AG04450 (cell line): ENCODE measurements around the gene MIEN1. TPM values are rescaled to one million over a fixed set of nuclear protein-coding genes. Genes with fewer than 3 reads are reported as not detected.
A peak's percentile ranks its signal among the peaks of the same experiment; 100 is the strongest.

Experiments
- CTCF ChIA-PET: fragments of 300-600, 350-600 bp; formaldehyde crosslinking; extraction: SDS; loops from one replicate; lab custom pipeline; 2022; ENCODE audit warnings: antibody characterized with exemption, inconsistent platforms; lab: Charles Lee
- POLR2A ChIA-PET: fragments of 350-600 bp; formaldehyde crosslinking; extraction: SDS; loops from one replicate; lab custom pipeline; 2021; ENCODE audit warnings: antibody characterized with exemption, inconsistent platforms; lab: Yijun Ruan, JAX
- DNase-seq: peaks from one replicate; pipeline ENCODE4 v3.0.0-alpha.2; 2011; ENCODE audit warnings: low read depth, low spot score
- H3K27ac ChIP-seq: one replicate; pipeline ENCODE4 v1.5.1; 2012; ENCODE audit warnings: low read depth, low read length, control low read depth
- H3K27me3 ChIP-seq: one replicate; pipeline ENCODE4 v1.6.0; 2012; ENCODE audit warnings: low read length; ENCODE audit not compliant: control insufficient read depth, insufficient read depth
- H3K4me3 ChIP-seq: 2 replicates; pipeline ENCODE4 v1.5.1; 2011; ENCODE audit warnings: mild to moderate bottlenecking, low read depth, low read length, control low read depth
- H3K9me3 ChIP-seq: 2 replicates; pipeline ENCODE4 v1.5.1; 2012; ENCODE audit warnings: low read length; ENCODE audit not compliant: control insufficient read depth, insufficient read depth
- CTCF ChIP-seq: IDR thresholded peaks from 2 replicates; pipeline ENCODE4 v1.5.1; 2011; ENCODE audit warnings: low read depth, low read length, control low read depth, inconsistent platforms
- polyA plus RNA-seq: library from polyadenylated mRNA; depleted of rRNA; stranded (reverse); fragments of >200 nt; gene quantifications from 2 replicates; pipeline ENCODE4 v1.2.3, GENCODE V29; 2011

MIEN1 gene
- polyA plus RNA-seq, 1 experiment, result 31.9 TPM

GRCh38 chr17:39687546-39688474, 42.5 kb downstream of the MIEN1 start, which contains the start of gene PGAP3:
Gene PGAP3 (minus strand): TSS chr17:39688057. CDS start chr17:39688014, 43 bp downstream.
- H3K27me3 ChIP-seq, result no peaks in the 10 kb centered on the region
- no peaks in the 10 kb centered on the region for H3K9me3 ChIP-seq
- no peak for TF ChIP-seq CTCF
- ChIA-PET CTCF (interaction anchor here (0.7 to 2.1 kb wide), 6 partner anchors 9 to 66 kb away, joined by 3 to 8 read pairs (median 4); no protein-coding TSS in a partner anchor), POLR2A (interaction anchor here (0.5 to 1.3 kb wide), 3 partner anchors 12 to 155 kb away, joined by 3 to 18 read pairs (median 4); partner anchors contain the start of genes ERBB2 and MIEN1)
- H3K27ac ChIP-seq, result peak within 1 kb of the TSS; percentile 85
- H3K4me3 ChIP-seq, result peak within 1 kb of the TSS; percentile 83
- DNase-seq, result peak; percentile 66

- Histone ChIP-seq H3K9me3 (no peaks in the 10 kb centered on the region), H3K4me3 (peak overlapping the region; percentile 83), H3K27ac (peak overlapping the region; percentile 85), H3K27me3 (no peaks in the 10 kb centered on the region)
- TF ChIP-seq CTCF, result no peak
- CTCF ChIA-PET, result interaction anchor here (0.7 to 2.1 kb wide), 2 partner anchors 8 to 66 kb away, joined by 3 to 8 read pairs; no protein-coding TSS in a partner anchor
- no peak for DNase-seq
- POLR2A ChIA-PET, result interaction anchor here (0.9 kb wide), 1 partner anchor 43 kb away, joined by 4 read pairs; the partner anchor contains the start of gene MIEN1
Measured at GRCh38 chr17:39687101-39687545, 43.2 kb downstream of the MIEN1 start.

DNA sequence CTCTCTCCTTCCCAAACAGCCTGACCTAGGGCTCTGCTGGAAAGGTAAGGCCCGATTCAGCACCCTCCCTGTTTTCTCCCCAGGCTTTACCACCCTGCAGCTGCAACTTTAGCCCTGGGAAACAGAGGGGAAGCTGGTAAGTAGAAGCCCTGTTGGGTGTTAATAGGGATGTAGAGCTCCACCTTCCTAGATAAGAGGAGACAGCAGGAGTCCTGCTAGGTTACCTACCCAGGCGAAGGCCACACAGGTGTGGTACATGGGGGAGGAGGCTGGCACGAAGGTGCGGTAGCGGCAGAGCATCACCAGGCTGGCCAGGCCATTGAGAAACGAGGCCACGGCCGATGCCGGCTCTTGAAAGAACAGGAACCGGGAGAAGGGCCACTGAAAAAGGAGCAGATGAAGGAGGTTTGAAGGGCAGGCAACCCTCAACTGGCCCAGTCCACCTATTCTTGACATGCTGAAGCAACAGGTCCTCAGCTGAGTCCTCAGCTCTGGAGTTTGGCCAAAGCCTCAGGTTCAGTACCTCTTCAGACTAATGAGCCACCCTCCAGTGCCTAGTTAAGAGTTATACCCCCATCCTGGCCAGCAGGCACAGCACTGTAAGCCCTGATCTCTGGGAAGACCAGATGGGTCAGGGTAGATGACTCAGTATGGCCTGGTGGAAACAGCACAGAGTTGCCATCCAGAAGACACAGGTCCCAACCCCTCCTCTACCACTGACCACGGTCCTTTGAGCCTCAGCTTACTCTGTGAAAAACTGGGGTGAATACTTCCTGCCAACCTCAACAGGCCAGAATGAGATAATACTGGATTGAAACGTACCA, 45.8 kb downstream of the MIEN1 start:
- Histone ChIP-seq H3K9me3 (no peaks in the 10 kb centered on the region), H3K27me3 (no peaks in the 10 kb centered on the region), H3K4me3 (no peak overlapping the region), H3K27ac (no peak overlapping the region)
- no peak for DNase-seq
- ChIA-PET POLR2A (no interaction called here), CTCF (no interaction called here)
- TF ChIP-seq CTCF, result no peak

- no peak for TF ChIP-seq CTCF
- ChIA-PET POLR2A (no interaction called here), CTCF (no interaction called here)
- H3K27me3 ChIP-seq, result no peaks in the 10 kb centered on the region
- DNase-seq, result no peak
- no peaks in the 10 kb centered on the region for H3K9me3 ChIP-seq
- H3K27ac ChIP-seq, result no peak overlapping the region
- no peak overlapping the region for H3K4me3 ChIP-seq
Measured at GRCh38 chr17:39683295-39683939, 46.9 kb downstream of the MIEN1 start.
